ENCODE results near the gene PIK3IP1. TPM values are rescaled to one million over a fixed set of nuclear protein-coding genes. Genes with fewer than 3 reads are reported as not detected.

PIK3IP1 gene
- total and polyA plus RNA-seq, 4 donors, result 11.5 to 47.1 (median 29.7) TPM

GRCh38 chr22:31260474-31260856, 31.8 kb downstream of the PIK3IP1 start:
- WGBS, 2 donors, result 83 to 91% methylated on average over 3 of the region's 3 CpGs
- Histone ChIP-seq H3K4me1 (ENCODE audit: control insufficient read depth in 5 of 5, insufficient read depth in 5 of 5, low read length in 5 of 5) (no peaks in the 10 kb centered on the region), H3K9ac (ENCODE audit: insufficient read depth in 1 of 2, low read length in 2 of 2) (no peak overlapping the region), H3K36me3 (ENCODE audit: control insufficient read depth in 4 of 4, insufficient read depth in 4 of 4, low read length in 4 of 4) (peaks cover 4 to 38% (median 30%) of the 10 kb centered on the region in 4 donors), H3K27ac (ENCODE audit: low read depth in 1 of 2, low read length in 1 of 2) (no peak overlapping the region), H3K27me3 (ENCODE audit: control insufficient read depth in 3 of 3, insufficient read depth in 3 of 3, low read length in 2 of 3) (no peaks in the 10 kb centered on the region), H3K9me3 (ENCODE audit: control insufficient read depth in 4 of 4, insufficient read depth in 3 of 4, low read length in 3 of 4) (no peaks in the 10 kb centered on the region), H3K4me3 (no peak overlapping the region)
- no peak for TF ChIP-seq CTCF (IDR thresholded peaks at IDR 0.05; ENCODE audit: control extremely low read depth, extremely low read depth)
- DNase-seq, result no peak
- ATAC-seq (ENCODE audit: insufficient read depth, low FRiP score), result no peak

- H3K4me1 ChIP-seq (ENCODE audit: control insufficient read depth in 5 of 5, insufficient read depth in 5 of 5, low read length in 5 of 5), result no peaks in the 10 kb centered on the region
- H3K36me3 ChIP-seq (ENCODE audit: control insufficient read depth in 4 of 4, insufficient read depth in 4 of 4, low read length in 4 of 4), result peaks cover 4 to 38% (median 30%) of the 10 kb centered on the region in 4 donors
- no peaks in the 10 kb centered on the region for H3K9me3 ChIP-seq (ENCODE audit: control insufficient read depth in 4 of 4, insufficient read depth in 3 of 4, low read length in 3 of 4)
- no peak overlapping the region for H3K9ac ChIP-seq (ENCODE audit: insufficient read depth in 1 of 2, low read length in 2 of 2)
- no peak for DNase-seq
- H3K4me3 ChIP-seq, result no peak overlapping the region
- WGBS, 2 donors, result 75 to 88% methylated on average over 8 of the region's 8 CpGs
- ATAC-seq (ENCODE audit: insufficient read depth, low FRiP score), result no peak
- no peaks in the 10 kb centered on the region for H3K27me3 ChIP-seq (ENCODE audit: control insufficient read depth in 3 of 3, insufficient read depth in 3 of 3, low read length in 2 of 3)
- TF ChIP-seq CTCF (IDR thresholded peaks at IDR 0.05; ENCODE audit: control extremely low read depth, extremely low read depth), result no peak
- peak overlapping the region in 1 of 2 donors; percentile 32 for H3K27ac ChIP-seq (ENCODE audit: low read depth in 1 of 2, low read length in 1 of 2)
Observed at GRCh38 chr22:31259798-31260473, 32.4 kb downstream of the PIK3IP1 start.

- H3K36me3 ChIP-seq (ENCODE audit: control insufficient read depth in 4 of 4, insufficient read depth in 4 of 4, low read length in 4 of 4), result peaks cover 0 to 12% (median 6%) of the 10 kb centered on the region in 4 donors
- 58 to 80% methylated on average over 4 of the region's 4 CpGs for WGBS, 2 donors
- peak; percentile 27 for ATAC-seq (ENCODE audit: insufficient read depth, low FRiP score)
- TF ChIP-seq CTCF (IDR thresholded peaks at IDR 0.05; ENCODE audit: control extremely low read depth, extremely low read depth), result no peak
- H3K4me1 ChIP-seq (ENCODE audit: control insufficient read depth in 5 of 5, insufficient read depth in 5 of 5, low read length in 5 of 5), result peaks cover 1 to 14% (median 4%) of the 10 kb centered on the region in 5 donors
- H3K9ac ChIP-seq (ENCODE audit: insufficient read depth in 1 of 2, low read length in 2 of 2), result no peak overlapping the region
- H3K27me3 ChIP-seq (ENCODE audit: control insufficient read depth in 3 of 3, insufficient read depth in 3 of 3, low read length in 2 of 3), result no peaks in the 10 kb centered on the region
- no peak overlapping the region for H3K4me3 ChIP-seq
- peak in 1 of 3 donors; percentile 27 for DNase-seq
- peak overlapping the region in 1 of 2 donors; percentile 64 for H3K27ac ChIP-seq (ENCODE audit: low read depth in 1 of 2, low read length in 1 of 2)
- no peaks in the 10 kb centered on the region for H3K9me3 ChIP-seq (ENCODE audit: control insufficient read depth in 4 of 4, insufficient read depth in 3 of 4, low read length in 3 of 4)
Observed at GRCh38 chr22:31253949-31254348, 38.3 kb downstream of the PIK3IP1 start.
